ENCODE data around the gene CLEC12A. TPM values are rescaled to one million over a fixed set of nuclear protein-coding genes. Genes with fewer than 3 reads are reported as not detected.

Gene CLEC12A
- 9.2 TPM for polyA plus RNA-seq (2013)

GRCh38 chr12:9971181-9971580 is at the start of gene CLEC12A:
Gene CLEC12A, plus strand, starts transcription at chr12:9971409. Its CDS starts 188 bp downstream, at chr12:9971597.
- no peak within 1 kb of the TSS for H3K27ac ChIP-seq (ENCODE audit: insufficient read depth in 1 of 2, low read depth in 1 of 2, low read length in 2 of 2, poor library complexity in 1 of 2, severe bottlenecking in 2 of 2)
- peaks cover 0 to 10% (median 8%) of the 10 kb centered on the region in 5 experiments for H3K9me3 ChIP-seq (ENCODE audit: control extremely low read depth in 1 of 5, control insufficient read depth in 4 of 5, insufficient read depth in 2 of 5, low read depth in 1 of 5, low read length in 4 of 5)
- peak within 1 kb of the TSS in 3 of 7 experiments; percentile 27 to 43 (median 28) for H3K4me3 ChIP-seq (ENCODE audit: control insufficient read depth in 1 of 7, extremely low read depth in 1 of 7, insufficient read depth in 4 of 7, low read depth in 2 of 7, low read length in 6 of 7)
- peak in 2 of 3 donors; percentile 74 to 84 for DNase-seq
- no peaks in the 10 kb centered on the region for H3K36me3 ChIP-seq (ENCODE audit: control insufficient read depth in 4 of 4, insufficient read depth in 4 of 4, low read length in 3 of 4)
- H3K27me3 ChIP-seq (replicated peaks in 2 of 5; ENCODE audit: control insufficient read depth in 4 of 5, insufficient read depth in 5 of 5, low read length in 4 of 5) = no peaks in the 10 kb centered on the region
- whole genome bisulfite sequencing (ENCODE audit: insufficient coverage) = no CpG with 5 or more reads among the region's 1 CpG
- ChIA-PET POLR2A (no interaction called here), CTCF (interaction anchor here (0.9 kb wide), 1 partner anchor 42 kb away, joined by 4 read pairs; no protein-coding TSS in a partner anchor)
- H3K4me1 ChIP-seq (ENCODE audit: control extremely low read depth in 1 of 4, control insufficient read depth in 4 of 4, insufficient read depth in 4 of 4, low read length in 3 of 4) = peaks cover 6 to 14% (median 10%) of the 10 kb centered on the region in 4 experiments

- Histone ChIP-seq H3K4me1 (ENCODE audit: control extremely low read depth in 1 of 4, control insufficient read depth in 4 of 4, insufficient read depth in 4 of 4, low read length in 3 of 4) (peaks cover 0 to 12% (median 2%) of the 10 kb centered on the region in 4 experiments), H3K27me3 (replicated peaks in 2 of 5; ENCODE audit: control insufficient read depth in 4 of 5, insufficient read depth in 5 of 5, low read length in 4 of 5) (no peaks in the 10 kb centered on the region), H3K27ac (ENCODE audit: insufficient read depth in 1 of 2, low read depth in 1 of 2, low read length in 2 of 2, poor library complexity in 1 of 2, severe bottlenecking in 2 of 2) (no peak overlapping the region), H3K9me3 (ENCODE audit: control extremely low read depth in 1 of 5, control insufficient read depth in 4 of 5, insufficient read depth in 2 of 5, low read depth in 1 of 5, low read length in 4 of 5) (peaks cover 0 to 4% (median 0%) of the 10 kb centered on the region in 5 experiments), H3K36me3 (ENCODE audit: control insufficient read depth in 4 of 4, insufficient read depth in 4 of 4, low read length in 3 of 4) (no peaks in the 10 kb centered on the region), H3K4me3 (ENCODE audit: control insufficient read depth in 1 of 7, extremely low read depth in 1 of 7, insufficient read depth in 4 of 7, low read depth in 2 of 7, low read length in 6 of 7) (no peak overlapping the region)
- ChIA-PET CTCF (interaction anchor here (0.6 to 3.2 kb wide), 7 partner anchors 16 to 174 kb away, joined by 3 to 14 read pairs (median 5); no protein-coding TSS in a partner anchor), POLR2A (no interaction called here)
- DNase-seq = no peak
- WGBS (ENCODE audit: insufficient coverage) = no CpG with 5 or more reads among the region's 1 CpG
Measured at GRCh38 chr12:9922429-9922828, 48.8 kb upstream of the CLEC12A start.

DNA sequence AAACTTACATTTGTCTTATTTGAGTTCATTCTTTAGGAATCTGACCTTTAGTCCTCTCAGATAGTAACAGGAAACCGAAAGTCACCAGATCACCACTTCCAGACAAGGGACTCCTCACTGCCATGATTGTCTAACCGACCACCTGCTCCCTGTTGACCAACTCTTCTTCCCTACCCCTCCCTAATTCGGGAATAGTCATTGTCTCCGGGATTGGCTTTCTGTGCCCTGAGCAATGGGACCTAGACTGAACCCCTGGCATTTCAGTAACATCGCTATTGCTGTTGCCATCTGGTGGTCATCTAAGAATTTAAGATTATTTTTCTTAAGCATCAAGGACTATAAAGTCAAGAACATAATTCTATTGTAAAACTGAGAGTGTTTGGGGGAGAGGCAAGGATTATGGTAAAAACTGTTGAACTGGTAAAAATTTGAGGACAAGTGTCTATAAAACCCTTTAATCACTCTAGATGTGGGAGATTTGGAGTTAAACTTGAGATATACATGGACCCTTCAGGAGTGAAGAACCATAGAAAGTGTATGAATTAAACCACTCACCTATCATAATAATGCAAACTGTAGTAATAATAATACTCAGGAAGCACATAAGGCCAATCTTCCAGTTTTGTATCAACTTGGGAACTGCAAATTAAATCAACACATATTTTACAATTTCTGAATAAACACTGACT is 45.4 kb upstream of the CLEC12A start:
- Histone ChIP-seq H3K9me3 (ENCODE audit: control extremely low read depth in 1 of 5, control insufficient read depth in 4 of 5, insufficient read depth in 2 of 5, low read depth in 1 of 5, low read length in 4 of 5) (no peaks in the 10 kb centered on the region), H3K4me1 (ENCODE audit: control extremely low read depth in 1 of 4, control insufficient read depth in 4 of 4, insufficient read depth in 4 of 4, low read length in 3 of 4) (peaks cover 0 to 21% (median 2%) of the 10 kb centered on the region in 4 experiments), H3K4me3 (ENCODE audit: control insufficient read depth in 1 of 7, extremely low read depth in 1 of 7, insufficient read depth in 4 of 7, low read depth in 2 of 7, low read length in 6 of 7) (peak overlapping the region in 6 of 7 experiments; percentile 33 to 72 (median 43)), H3K36me3 (ENCODE audit: control insufficient read depth in 4 of 4, insufficient read depth in 4 of 4, low read length in 3 of 4) (no peaks in the 10 kb centered on the region), H3K27me3 (replicated peaks in 2 of 5; ENCODE audit: control insufficient read depth in 4 of 5, insufficient read depth in 5 of 5, low read length in 4 of 5) (no peaks in the 10 kb centered on the region), H3K27ac (ENCODE audit: insufficient read depth in 1 of 2, low read depth in 1 of 2, low read length in 2 of 2, poor library complexity in 1 of 2, severe bottlenecking in 2 of 2) (no peak overlapping the region)
- ChIA-PET CTCF (interaction anchor here (0.6 to 2.6 kb wide), 13 partner anchors 10 to 312 kb away, joined by 3 to 24 read pairs (median 4); no protein-coding TSS in a partner anchor), POLR2A (no interaction called here)
- DNase-seq = peak; percentile 56 to 64 (median 57)
- WGBS (ENCODE audit: insufficient coverage) = 33% methylated on average over 3 of the region's 5 CpGs

GRCh38 chr12:9926876-9927275 is 44.3 kb upstream of the CLEC12A start:
- Histone ChIP-seq H3K27me3 (replicated peaks in 2 of 5; ENCODE audit: control insufficient read depth in 4 of 5, insufficient read depth in 5 of 5, low read length in 4 of 5) (no peaks in the 10 kb centered on the region), H3K9me3 (ENCODE audit: control extremely low read depth in 1 of 5, control insufficient read depth in 4 of 5, insufficient read depth in 2 of 5, low read depth in 1 of 5, low read length in 4 of 5) (no peaks in the 10 kb centered on the region), H3K4me1 (ENCODE audit: control extremely low read depth in 1 of 4, control insufficient read depth in 4 of 4, insufficient read depth in 4 of 4, low read length in 3 of 4) (peaks cover 0 to 20% (median 2%) of the 10 kb centered on the region in 4 experiments), H3K36me3 (ENCODE audit: control insufficient read depth in 4 of 4, insufficient read depth in 4 of 4, low read length in 3 of 4) (no peaks in the 10 kb centered on the region), H3K27ac (ENCODE audit: insufficient read depth in 1 of 2, low read depth in 1 of 2, low read length in 2 of 2, poor library complexity in 1 of 2, severe bottlenecking in 2 of 2) (no peak overlapping the region), H3K4me3 (ENCODE audit: control insufficient read depth in 1 of 7, extremely low read depth in 1 of 7, insufficient read depth in 4 of 7, low read depth in 2 of 7, low read length in 6 of 7) (no peak overlapping the region)
- no CpG with 5 or more reads among the region's 3 CpGs for WGBS (ENCODE audit: insufficient coverage)
- POLR2A ChIA-PET = no interaction called here
- no peak for DNase-seq
- CTCF ChIA-PET = interaction anchor here (0.7 to 2.4 kb wide), 11 partner anchors 9 to 177 kb away, joined by 3 to 24 read pairs (median 4); no protein-coding TSS in a partner anchor

DNA sequence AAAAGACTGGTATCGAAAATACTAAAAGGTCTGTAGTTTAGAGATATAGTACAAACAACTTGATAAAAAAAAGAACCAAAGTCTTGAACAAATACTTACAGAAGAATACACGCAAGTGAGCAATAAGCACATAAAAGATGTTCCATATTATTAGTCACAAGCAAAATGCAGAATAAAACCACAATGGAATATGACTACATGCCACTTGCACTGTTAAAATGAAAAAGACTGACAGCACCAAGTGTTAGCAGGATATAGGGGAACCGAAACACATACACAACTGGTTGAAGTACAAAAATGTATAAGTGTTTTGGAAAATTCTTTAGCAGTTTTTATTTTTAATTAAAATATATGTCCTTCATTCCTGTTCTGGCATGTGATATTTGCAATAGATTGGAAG is 42.6 kb upstream of the CLEC12A start:
- H3K4me1 ChIP-seq (ENCODE audit: control extremely low read depth in 1 of 4, control insufficient read depth in 4 of 4, insufficient read depth in 4 of 4, low read length in 3 of 4) = peaks cover 0 to 13% (median 2%) of the 10 kb centered on the region in 4 experiments
- no peak overlapping the region for H3K27ac ChIP-seq (ENCODE audit: insufficient read depth in 1 of 2, low read depth in 1 of 2, low read length in 2 of 2, poor library complexity in 1 of 2, severe bottlenecking in 2 of 2)
- no peaks in the 10 kb centered on the region for H3K9me3 ChIP-seq (ENCODE audit: control extremely low read depth in 1 of 5, control insufficient read depth in 4 of 5, insufficient read depth in 2 of 5, low read depth in 1 of 5, low read length in 4 of 5)
- WGBS (ENCODE audit: insufficient coverage) = no CpG with 5 or more reads among the region's 3 CpGs
- H3K36me3 ChIP-seq (ENCODE audit: control insufficient read depth in 4 of 4, insufficient read depth in 4 of 4, low read length in 3 of 4) = no peaks in the 10 kb centered on the region
- ChIA-PET POLR2A (no interaction called here), CTCF (interaction anchor here (1.4 to 2.4 kb wide), 2 partner anchors 111 to 114 kb away, joined by 4 to 21 read pairs; no protein-coding TSS in a partner anchor)
- H3K4me3 ChIP-seq (ENCODE audit: control insufficient read depth in 1 of 7, extremely low read depth in 1 of 7, insufficient read depth in 4 of 7, low read depth in 2 of 7, low read length in 6 of 7) = no peak overlapping the region
- no peak for DNase-seq
- no peaks in the 10 kb centered on the region for H3K27me3 ChIP-seq (replicated peaks in 2 of 5; ENCODE audit: control insufficient read depth in 4 of 5, insufficient read depth in 5 of 5, low read length in 4 of 5)

DNA sequence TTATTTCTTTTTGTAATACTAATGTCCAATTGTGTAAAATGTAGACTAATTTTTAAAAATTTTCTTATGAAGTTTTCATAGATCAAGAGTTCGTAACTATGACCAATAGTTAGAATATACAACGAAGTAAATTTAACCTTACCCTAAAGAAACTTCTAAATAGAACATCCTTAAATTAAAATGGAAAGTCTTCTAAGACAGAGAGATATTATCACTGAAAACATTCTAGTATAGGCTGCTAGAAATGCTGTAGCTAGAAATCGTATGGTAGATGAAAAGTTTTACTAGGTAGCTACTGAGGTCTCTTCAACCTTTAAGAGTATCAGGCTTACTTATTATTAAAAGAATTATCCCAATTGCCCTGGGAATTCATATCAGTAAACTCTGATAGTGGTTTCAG is 40.0 kb upstream of the CLEC12A start:
- DNase-seq = no peak
- no CpG with 5 or more reads among the region's 3 CpGs for WGBS (ENCODE audit: insufficient coverage)
- Histone ChIP-seq H3K27ac (ENCODE audit: insufficient read depth in 1 of 2, low read depth in 1 of 2, low read length in 2 of 2, poor library complexity in 1 of 2, severe bottlenecking in 2 of 2) (no peak overlapping the region), H3K27me3 (replicated peaks in 2 of 5; ENCODE audit: control insufficient read depth in 4 of 5, insufficient read depth in 5 of 5, low read length in 4 of 5) (no peaks in the 10 kb centered on the region), H3K9me3 (ENCODE audit: control extremely low read depth in 1 of 5, control insufficient read depth in 4 of 5, insufficient read depth in 2 of 5, low read depth in 1 of 5, low read length in 4 of 5) (no peaks in the 10 kb centered on the region), H3K36me3 (ENCODE audit: control insufficient read depth in 4 of 4, insufficient read depth in 4 of 4, low read length in 3 of 4) (no peaks in the 10 kb centered on the region), H3K4me3 (ENCODE audit: control insufficient read depth in 1 of 7, extremely low read depth in 1 of 7, insufficient read depth in 4 of 7, low read depth in 2 of 7, low read length in 6 of 7) (no peak overlapping the region), H3K4me1 (ENCODE audit: control extremely low read depth in 1 of 4, control insufficient read depth in 4 of 4, insufficient read depth in 4 of 4, low read length in 3 of 4) (peaks cover 0 to 10% (median 6%) of the 10 kb centered on the region in 4 experiments)
- CTCF ChIA-PET = interaction anchor here (1.0 to 2.7 kb wide), 6 partner anchors 9 to 181 kb away, joined by 3 to 10 read pairs (median 5); no protein-coding TSS in a partner anchor
- POLR2A ChIA-PET = no interaction called here

DNA sequence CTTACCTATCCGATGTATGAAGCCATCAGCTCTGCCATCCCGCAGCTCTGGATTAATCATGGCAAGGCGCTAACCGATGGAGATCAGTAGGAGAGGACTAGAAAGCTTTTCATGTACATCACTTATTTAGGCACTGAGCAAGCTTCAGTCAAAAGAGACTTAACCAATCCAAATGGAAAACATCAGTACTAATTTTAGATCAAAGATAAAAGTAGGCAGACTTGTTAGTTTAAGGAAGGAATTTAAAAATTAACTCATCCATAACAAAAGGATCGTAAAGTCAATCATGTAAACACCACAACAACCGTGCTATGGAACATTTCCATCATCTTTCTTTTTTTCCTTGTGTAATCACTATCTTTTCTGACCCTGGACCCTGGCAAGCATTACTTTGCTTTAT is 38.9 kb upstream of the CLEC12A start, which contains the start of gene CLEC2A:
Gene CLEC2A (minus strand): TSS at position 101 of the 400 bp plus-strand sequence. CDS start 41 bp downstream, at position 60.
- CTCF ChIA-PET = interaction anchor here (1.0 to 2.7 kb wide), 10 partner anchors 8 to 182 kb away, joined by 3 to 10 read pairs (median 3); no protein-coding TSS in a partner anchor

More for the DNA sequence above, 38.9 kb upstream of the CLEC12A start, which contains the start of gene CLEC2A:
- POLR2A ChIA-PET = no interaction called here
- DNase-seq = no peak
- Histone ChIP-seq H3K9me3 (ENCODE audit: control extremely low read depth in 1 of 5, control insufficient read depth in 4 of 5, insufficient read depth in 2 of 5, low read depth in 1 of 5, low read length in 4 of 5) (no peaks in the 10 kb centered on the region), H3K36me3 (ENCODE audit: control insufficient read depth in 4 of 4, insufficient read depth in 4 of 4, low read length in 3 of 4) (no peaks in the 10 kb centered on the region), H3K27me3 (replicated peaks in 2 of 5; ENCODE audit: control insufficient read depth in 4 of 5, insufficient read depth in 5 of 5, low read length in 4 of 5) (no peaks in the 10 kb centered on the region), H3K4me1 (ENCODE audit: control extremely low read depth in 1 of 4, control insufficient read depth in 4 of 4, insufficient read depth in 4 of 4, low read length in 3 of 4) (peaks cover 0 to 10% (median 6%) of the 10 kb centered on the region in 4 experiments), H3K27ac (ENCODE audit: insufficient read depth in 1 of 2, low read depth in 1 of 2, low read length in 2 of 2, poor library complexity in 1 of 2, severe bottlenecking in 2 of 2) (no peak within 1 kb of the TSS), H3K4me3 (ENCODE audit: control insufficient read depth in 1 of 7, extremely low read depth in 1 of 7, insufficient read depth in 4 of 7, low read depth in 2 of 7, low read length in 6 of 7) (no peak within 1 kb of the TSS)
- WGBS (ENCODE audit: insufficient coverage) = 88% methylated on average over 2 of the region's 6 CpGs

Measured in common myeloid progenitor, CD34-positive (primary cell).